KOPT-K1 (cell line): ENCODE results near the gene ZNF564.
"Not testable (repeated sequence)": the region's sequence is repeated elsewhere in the genome, so short reads cannot be mapped to it uniquely, and the experiment has no call there.

Experiments used
- H3K27ac ChIP-seq: fragments of 200-600 bp; sonication (generic); 2 replicates; pipeline ENCODE4 v1.5.1; 2016; ENCODE audit warnings: antibody characterized with exemption, mild to moderate bottlenecking, low read depth, low read length; ENCODE audit not compliant: poor library complexity, severe bottlenecking
- H3K36me3 ChIP-seq: fragments of 200-600 bp; sonication (generic); 2 replicates; pipeline ENCODE4 v1.5.1; 2017; ENCODE audit warnings: antibody characterized with exemption, mild to moderate bottlenecking, low read length, moderate library complexity; ENCODE audit not compliant: insufficient read depth
- H3K9me3 ChIP-seq: fragments of 200-600 bp; sonication (generic); 2 replicates; pipeline ENCODE4 v1.5.1; 2017; ENCODE audit warnings: antibody characterized with exemption, low read length, mild to moderate bottlenecking; ENCODE audit not compliant: insufficient read depth, poor library complexity, severe bottlenecking

ZNF564 gene

GRCh38 chr19:12551060-12551832 is at the start of gene ZNF564:
ZNF564 (minus strand) TSS chr19:12551482; CDS start chr19:12551332, 150 bp downstream.
- peak within 1 kb of the TSS; percentile 88 for H3K27ac ChIP-seq
- H3K9me3 ChIP-seq: no peaks in the 10 kb centered on the region
- peaks cover 23% of the 10 kb centered on the region for H3K36me3 ChIP-seq

GRCh38 chr19:12597594-12597993 is 46.3 kb upstream of the ZNF564 start:
- H3K27ac ChIP-seq: no peak overlapping the region
- H3K36me3 ChIP-seq: peaks cover 10% of the 10 kb centered on the region
- no peaks in the 10 kb centered on the region for H3K9me3 ChIP-seq

- Histone ChIP-seq H3K9me3 (no peaks in the 10 kb centered on the region), H3K36me3 (peaks cover 10% of the 10 kb centered on the region)
Observed at GRCh38 chr19:12596927-12597548, 45.8 kb upstream of the ZNF564 start.

GRCh38 chr19:12596485-12596884 is 45.2 kb upstream of the ZNF564 start:
- H3K27ac ChIP-seq: no peak overlapping the region
- H3K9me3 ChIP-seq: no peaks in the 10 kb centered on the region
- peaks cover 10% of the 10 kb centered on the region; the same call in 1 of the 2 replicates for H3K36me3 ChIP-seq

More at GRCh38 chr19:12596927-12597548, 45.8 kb upstream of the ZNF564 start:
- H3K27ac ChIP-seq: no peak overlapping the region

- peaks cover 51% of the 10 kb centered on the region for H3K36me3 ChIP-seq
- H3K9me3 ChIP-seq: peaks cover 8% of the 10 kb centered on the region
- H3K27ac ChIP-seq: no peak overlapping the region
Observed at GRCh38 chr19:12581100-12581499, 29.8 kb upstream of the ZNF564 start.

GRCh38 chr19:12580180-12580694 is 29.0 kb upstream of the ZNF564 start:
- peaks cover 8% of the 10 kb centered on the region for H3K9me3 ChIP-seq
- no peak overlapping the region for H3K27ac ChIP-seq
- peaks cover 51% of the 10 kb centered on the region for H3K36me3 ChIP-seq

- Histone ChIP-seq H3K9me3 (peaks cover 8% of the 10 kb centered on the region), H3K36me3 (peaks cover 51% of the 10 kb centered on the region)
Observed at GRCh38 chr19:12578641-12579040, 27.4 kb upstream of the ZNF564 start.

GRCh38 chr19:12574036-12574435 is 22.8 kb upstream of the ZNF564 start:
- H3K36me3 ChIP-seq: peaks cover 17% of the 10 kb centered on the region; the same call in 1 of the 2 replicates
- no peak overlapping the region for H3K27ac ChIP-seq
- H3K9me3 ChIP-seq: no peaks in the 10 kb centered on the region

More at GRCh38 chr19:12578641-12579040, 27.4 kb upstream of the ZNF564 start:
- no peak overlapping the region for H3K27ac ChIP-seq

GRCh38 chr19:12567951-12568350 is 16.7 kb upstream of the ZNF564 start:
- H3K36me3 ChIP-seq: no peaks in the 10 kb centered on the region
- H3K9me3 ChIP-seq: no peaks in the 10 kb centered on the region
- H3K27ac ChIP-seq: no peak overlapping the region

- not testable (repeated sequence) for H3K36me3 ChIP-seq, H3K27ac ChIP-seq, H3K9me3 ChIP-seq
Observed at GRCh38 chr19:12566380-12566779, 15.1 kb upstream of the ZNF564 start.

GRCh38 chr19:12564016-12564664 is 12.9 kb upstream of the ZNF564 start:
- H3K36me3 ChIP-seq: no peaks in the 10 kb centered on the region
- no peaks in the 10 kb centered on the region for H3K9me3 ChIP-seq
- H3K27ac ChIP-seq: no peak overlapping the region

- no peaks in the 10 kb centered on the region for H3K36me3 ChIP-seq
- no peaks in the 10 kb centered on the region for H3K9me3 ChIP-seq
- H3K27ac ChIP-seq: no peak overlapping the region
Observed at GRCh38 chr19:12555456-12555930, 4.2 kb upstream of the ZNF564 start.

GRCh38 chr19:12546903-12547302 is 4.4 kb downstream of the ZNF564 start:
- H3K27ac ChIP-seq: no peak overlapping the region
- H3K36me3 ChIP-seq: peaks cover 55% of the 10 kb centered on the region
- peaks cover 30% of the 10 kb centered on the region for H3K9me3 ChIP-seq

GRCh38 chr19:12546068-12546467 is 5.2 kb downstream of the ZNF564 start:
- peaks cover 60% of the 10 kb centered on the region for H3K36me3 ChIP-seq
- no peak overlapping the region for H3K27ac ChIP-seq
- peaks cover 37% of the 10 kb centered on the region for H3K9me3 ChIP-seq

GRCh38 chr19:12545267-12545666 is 6.0 kb downstream of the ZNF564 start:
- peaks cover 40% of the 10 kb centered on the region for H3K9me3 ChIP-seq
- peaks cover 68% of the 10 kb centered on the region for H3K36me3 ChIP-seq
- H3K27ac ChIP-seq: no peak overlapping the region
